IMR-90 (cell line): ENCODE results near the gene UNK.

ENCODE experiments used
- BHLHE40 ChIP-seq: fragments of 150-350 bp; IDR thresholded peaks from 2 replicates; pipeline ENCODE4 v1.6.1; 2016; ENCODE audit warnings: mild to moderate bottlenecking, low read depth, low read length
- CEBPB ChIP-seq: IDR thresholded peaks from 2 replicates; pipeline ENCODE4 v1.6.1; 2012; ENCODE audit warnings: low read depth, low read length, improper control_type of control experiment
- FOS ChIP-seq: fragments of 150-350 bp; IDR thresholded peaks from 2 replicates; pipeline ENCODE4 v1.6.1; 2016; ENCODE audit warnings: low read depth, low read length
- MAFK ChIP-seq: IDR thresholded peaks from 2 replicates; pipeline ENCODE4 v1.6.1; 2012; ENCODE audit warnings: low read depth, low read length, improper control_type of control experiment
- MXI1 ChIP-seq: IDR thresholded peaks from 2 replicates; pipeline ENCODE4 v1.6.1; 2012; ENCODE audit warnings: low read depth, mild to moderate bottlenecking, low read length, moderate library complexity, borderline replicate concordance
- POLR2A ChIP-seq: IDR thresholded peaks from 2 replicates; pipeline ENCODE4 v1.6.1; 2012; ENCODE audit warnings: mild to moderate bottlenecking, low read depth, low read length
- RAD21 ChIP-seq: IDR thresholded peaks from 2 replicates; pipeline ENCODE4 v1.6.1; 2012; ENCODE audit warnings: low read length, improper control_type of control experiment
- RCOR1 ChIP-seq: IDR thresholded peaks from 2 replicates; pipeline ENCODE4 v1.6.1; 2012; ENCODE audit warnings: mild to moderate bottlenecking, low read length, improper control_type of control experiment; ENCODE audit not compliant: insufficient replicate concordance
- RFX5 ChIP-seq: IDR thresholded peaks from 2 replicates; pipeline ENCODE4 v1.8.0; 2012; ENCODE audit warnings: low read depth, mild to moderate bottlenecking, low read length, moderate library complexity
- SMC3 ChIP-seq: fragments of 150-350 bp; IDR thresholded peaks from 2 replicates; pipeline ENCODE4 v1.6.1; 2016; ENCODE audit warnings: low read depth, mild to moderate bottlenecking, antibody characterized with exemption, low read length, moderate library complexity
- TF ChIP-seq, protein P1 (sequence below): conservative IDR thresholded peaks from 2 replicates; pipeline ENCODE4 v1.5.1; 2012; ENCODE audit warnings: mild to moderate bottlenecking, low read depth, low read length, improper control_type of control experiment
- TF ChIP-seq, protein P2 (sequence below): fragments of 150-350 bp; IDR thresholded peaks from 2 replicates; pipeline ENCODE4 v1.6.1; 2017; ENCODE audit warnings: mild to moderate bottlenecking, antibody characterized with exemption, low read length, low read depth

GRCh38 chr17:75743625-75744206 is 40.9 kb upstream of the UNK start:
- TF ChIP-seq POLR2A, result no peak
- TF ChIP-seq, protein P1, sequence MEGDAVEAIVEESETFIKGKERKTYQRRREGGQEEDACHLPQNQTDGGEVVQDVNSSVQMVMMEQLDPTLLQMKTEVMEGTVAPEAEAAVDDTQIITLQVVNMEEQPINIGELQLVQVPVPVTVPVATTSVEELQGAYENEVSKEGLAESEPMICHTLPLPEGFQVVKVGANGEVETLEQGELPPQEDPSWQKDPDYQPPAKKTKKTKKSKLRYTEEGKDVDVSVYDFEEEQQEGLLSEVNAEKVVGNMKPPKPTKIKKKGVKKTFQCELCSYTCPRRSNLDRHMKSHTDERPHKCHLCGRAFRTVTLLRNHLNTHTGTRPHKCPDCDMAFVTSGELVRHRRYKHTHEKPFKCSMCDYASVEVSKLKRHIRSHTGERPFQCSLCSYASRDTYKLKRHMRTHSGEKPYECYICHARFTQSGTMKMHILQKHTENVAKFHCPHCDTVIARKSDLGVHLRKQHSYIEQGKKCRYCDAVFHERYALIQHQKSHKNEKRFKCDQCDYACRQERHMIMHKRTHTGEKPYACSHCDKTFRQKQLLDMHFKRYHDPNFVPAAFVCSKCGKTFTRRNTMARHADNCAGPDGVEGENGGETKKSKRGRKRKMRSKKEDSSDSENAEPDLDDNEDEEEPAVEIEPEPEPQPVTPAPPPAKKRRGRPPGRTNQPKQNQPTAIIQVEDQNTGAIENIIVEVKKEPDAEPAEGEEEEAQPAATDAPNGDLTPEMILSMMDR, result no peak
- TF ChIP-seq CEBPB, result no peak
- TF ChIP-seq SMC3, result no peak
- TF ChIP-seq FOS, result no peak
- TF ChIP-seq RFX5, result no peak
- TF ChIP-seq RCOR1, result no peak
- no peak for TF ChIP-seq RAD21
- TF ChIP-seq, protein P2, sequence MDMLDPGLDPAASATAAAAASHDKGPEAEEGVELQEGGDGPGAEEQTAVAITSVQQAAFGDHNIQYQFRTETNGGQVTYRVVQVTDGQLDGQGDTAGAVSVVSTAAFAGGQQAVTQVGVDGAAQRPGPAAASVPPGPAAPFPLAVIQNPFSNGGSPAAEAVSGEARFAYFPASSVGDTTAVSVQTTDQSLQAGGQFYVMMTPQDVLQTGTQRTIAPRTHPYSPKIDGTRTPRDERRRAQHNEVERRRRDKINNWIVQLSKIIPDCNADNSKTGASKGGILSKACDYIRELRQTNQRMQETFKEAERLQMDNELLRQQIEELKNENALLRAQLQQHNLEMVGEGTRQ, result no peak
- TF ChIP-seq MXI1, result no peak
- TF ChIP-seq BHLHE40, result no peak
- TF ChIP-seq MAFK, result no peak
